ENCODE data around the gene COMMD2.

COMMD2 gene

DNA sequence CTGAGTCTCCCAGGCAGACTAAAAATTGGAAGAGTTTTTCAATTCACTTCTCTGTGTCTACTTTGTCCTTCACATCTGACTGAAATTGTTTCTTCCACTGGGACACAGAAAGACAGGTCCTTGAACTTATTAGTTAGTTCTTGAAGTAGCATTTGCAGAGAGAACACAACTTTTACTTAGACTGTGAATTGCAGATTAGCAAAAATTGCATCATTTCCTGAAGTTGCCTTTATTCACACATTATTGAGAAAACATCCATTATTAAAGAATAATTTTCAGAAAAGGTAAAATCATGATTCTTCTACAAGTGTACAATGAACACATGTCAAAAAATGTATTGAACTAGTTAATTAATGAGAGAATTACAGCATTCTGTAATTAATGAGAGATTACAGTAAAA, 1.4 kb upstream of the COMMD2 start:
- no peak for FAIRE-seq

GRCh38 chr3:149752788-149753136, 473 bp upstream of the COMMD2 start:
- FAIRE-seq = no peak

GRCh38 chr3:149751551-149751950, 738 bp downstream of the COMMD2 start:
- FAIRE-seq = no peak

DNA sequence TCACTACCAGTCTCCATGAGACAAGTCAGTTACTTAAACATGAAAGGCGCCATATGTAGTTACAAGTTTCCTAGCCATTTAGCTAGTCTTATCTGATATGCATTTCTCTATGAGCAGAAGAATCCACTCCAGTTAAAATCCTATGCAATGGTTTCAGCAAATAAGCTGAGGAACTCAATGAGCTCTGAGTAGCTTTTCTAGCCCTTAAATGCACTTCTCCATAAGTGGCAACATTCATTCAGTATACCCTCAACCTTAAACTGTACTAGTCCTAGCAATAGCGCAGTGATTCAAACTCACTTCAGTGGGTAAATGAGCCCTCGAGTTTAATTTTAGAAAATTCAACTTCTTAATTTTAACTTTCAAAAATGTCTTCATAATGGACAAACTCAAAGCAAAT, 7.7 kb downstream of the COMMD2 start:
- no peak for FAIRE-seq

GRCh38 chr3:149744151-149744550, 8.1 kb downstream of the COMMD2 start:
- FAIRE-seq = no peak

DNA sequence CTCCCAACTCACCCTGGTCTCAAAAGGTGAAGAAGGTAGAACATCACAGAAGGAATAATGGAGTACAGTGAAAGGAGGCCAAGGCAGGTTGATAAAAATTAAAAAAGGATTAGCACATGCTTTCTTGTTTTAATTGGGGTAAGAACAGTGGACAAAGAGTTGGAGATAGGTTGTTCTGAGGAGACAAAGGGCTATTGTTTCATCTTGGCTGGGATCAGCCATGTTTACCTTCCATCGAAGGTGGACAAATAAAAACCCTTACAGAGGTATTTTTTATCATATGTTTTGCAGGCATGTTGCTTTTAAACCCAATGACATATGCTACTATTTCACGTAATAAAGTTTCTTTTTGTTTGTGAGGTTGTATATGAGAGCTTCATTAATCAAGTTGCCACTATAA, 12.9 kb downstream of the COMMD2 start:
- no peak for FAIRE-seq

GRCh38 chr3:149738876-149739275, 13.4 kb downstream of the COMMD2 start:
- no peak for FAIRE-seq

- FAIRE-seq = no peak
These were observed 15.4 kb downstream of the COMMD2 start for GRCh38 chr3:149736953-149737205.

- FAIRE-seq = no peak
These were observed 15.9 kb downstream of the COMMD2 start for GRCh38 chr3:149736175-149736952.

DNA sequence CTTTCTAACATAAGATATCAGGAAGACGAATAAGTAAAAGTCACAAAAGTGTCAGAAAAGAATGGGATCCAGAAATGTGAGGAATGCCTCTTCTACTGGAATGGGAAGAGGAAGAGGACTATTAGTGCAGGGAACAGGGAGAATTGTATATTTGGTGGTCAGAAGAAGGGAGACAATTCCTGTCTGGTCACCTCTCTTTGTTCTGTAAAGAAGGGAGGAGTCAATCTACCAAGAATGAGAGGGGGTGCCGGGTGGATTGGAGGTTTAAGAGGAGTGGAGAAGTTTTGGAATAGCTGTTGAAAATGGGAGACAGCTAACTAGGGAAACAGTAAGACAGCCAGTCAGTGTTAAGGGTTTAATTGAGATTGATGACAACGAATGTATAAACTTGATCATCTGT, 20.1 kb downstream of the COMMD2 start:
- FAIRE-seq = no peak

- FAIRE-seq = no peak
These were observed 24.6 kb downstream of the COMMD2 start for GRCh38 chr3:149727656-149728055.

DNA sequence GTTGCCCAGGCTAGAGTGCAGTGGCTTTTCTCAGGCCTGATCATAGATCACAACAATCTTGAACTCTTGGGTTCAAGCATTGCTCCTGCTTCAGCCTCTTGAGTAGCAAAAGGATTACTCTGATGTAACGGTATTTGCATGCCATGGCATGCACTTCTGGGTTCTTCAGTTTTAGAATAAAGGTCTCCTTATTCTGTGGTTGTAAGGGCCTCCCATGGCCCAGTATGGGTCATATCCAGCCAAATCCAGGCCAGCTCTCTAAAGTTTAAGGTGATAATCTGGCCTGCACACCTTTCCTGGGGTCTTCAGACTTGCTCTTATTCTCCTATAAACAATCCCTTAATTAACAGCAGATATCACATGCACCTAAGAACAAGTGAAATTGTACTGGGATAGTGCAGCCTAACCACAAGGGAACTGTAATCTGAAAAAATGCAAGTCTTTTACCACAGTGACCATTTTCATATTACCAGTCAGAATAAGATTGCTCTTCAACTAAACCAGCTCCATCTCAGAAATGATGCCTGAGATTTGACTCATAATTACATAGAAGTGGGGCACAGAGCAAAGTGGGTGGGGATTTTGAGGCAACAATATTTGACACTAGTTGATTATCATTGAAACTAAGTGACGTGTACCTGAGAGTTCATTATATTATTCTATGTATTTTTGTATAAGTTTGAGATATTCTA, 25.4 kb downstream of the COMMD2 start:
- no peak for FAIRE-seq

DNA sequence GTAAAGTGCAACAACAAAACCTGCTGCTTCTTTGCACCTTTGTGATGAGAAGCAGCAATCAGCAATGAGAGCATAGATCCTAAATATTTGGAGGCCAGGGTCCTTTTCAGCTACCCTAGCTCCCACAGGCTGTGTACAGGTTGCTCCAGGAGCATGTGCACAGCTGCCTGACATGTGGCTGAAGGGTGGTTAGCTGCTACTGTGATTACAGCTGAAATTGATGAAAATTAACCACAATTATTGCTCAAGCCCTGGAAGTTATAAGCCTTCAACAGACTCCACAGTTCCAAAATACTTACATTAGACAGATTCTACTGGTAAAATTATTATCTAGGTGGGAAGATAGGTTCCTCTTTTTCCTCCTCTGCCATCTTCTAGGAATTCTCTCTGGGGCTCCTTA, 28.5 kb downstream of the COMMD2 start:
- FAIRE-seq = no peak

DNA sequence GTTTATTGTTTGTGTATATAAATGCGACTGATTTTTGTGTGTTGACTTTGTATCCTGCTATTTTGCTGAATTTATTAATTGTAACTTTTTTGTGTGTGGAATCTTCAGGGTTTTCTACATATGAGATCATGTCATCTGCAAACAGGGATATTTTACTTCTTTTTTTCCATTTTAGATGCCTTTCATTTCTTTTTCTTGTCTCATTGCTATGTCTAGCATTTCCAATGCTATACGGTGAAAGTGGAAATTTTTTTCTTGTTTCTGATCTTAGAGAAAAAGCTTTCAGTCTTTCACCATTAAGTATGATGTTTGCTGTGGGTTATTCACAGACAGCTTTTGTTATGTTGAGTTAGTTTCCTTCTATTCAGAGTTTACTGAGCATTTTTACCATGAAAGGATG, 31.4 kb downstream of the COMMD2 start:
- no peak for FAIRE-seq

- peak; percentile 96 for FAIRE-seq
These were observed 34.8 kb downstream of the COMMD2 start for GRCh38 chr3:149717391-149718056.

GRCh38 chr3:149716984-149717383, 35.3 kb downstream of the COMMD2 start:
- no peak for FAIRE-seq

DNA sequence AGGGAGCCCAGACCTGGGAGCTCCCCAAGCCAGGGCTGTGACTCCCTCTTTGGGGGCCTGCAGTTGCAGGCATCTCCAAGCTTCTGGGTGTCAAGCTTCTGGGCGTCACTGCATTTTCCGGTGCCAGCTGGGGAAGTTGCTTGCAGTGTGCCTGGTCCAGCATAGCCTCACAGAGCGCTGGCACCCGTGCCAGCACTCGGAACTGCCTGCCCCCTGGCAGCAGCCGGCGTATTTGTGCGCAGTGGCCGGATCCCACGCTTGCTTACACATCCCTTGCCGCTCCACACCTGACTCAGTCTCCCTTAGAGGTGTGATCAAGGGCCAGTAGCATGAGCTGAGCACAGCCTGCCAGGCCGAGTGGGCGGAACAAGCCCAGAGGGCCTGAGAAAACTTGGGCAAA, 37.0 kb downstream of the COMMD2 start:
- FAIRE-seq = no peak

GRCh38 chr3:149713730-149714654, 38.3 kb downstream of the COMMD2 start:
- no peak for FAIRE-seq

DNA sequence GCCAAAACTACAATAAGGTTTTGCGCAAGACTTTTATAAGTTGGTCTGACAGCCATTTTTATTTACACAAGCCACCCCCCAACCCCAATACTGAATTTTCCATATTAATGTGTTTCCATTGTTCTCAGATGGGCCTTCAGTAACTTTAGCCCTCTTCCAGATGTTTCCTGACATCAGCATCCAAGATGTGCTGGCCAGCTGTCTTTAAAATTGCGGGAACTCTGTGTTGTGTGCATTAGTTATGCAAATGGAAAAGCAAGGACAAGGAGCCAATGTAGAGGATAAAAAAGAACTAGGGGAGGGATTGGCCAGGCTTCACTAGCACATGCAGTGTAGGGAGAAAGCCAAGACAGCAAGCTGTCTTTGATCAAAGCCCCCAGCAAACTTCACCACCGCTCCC, 45.4 kb downstream of the COMMD2 start:
- no peak for FAIRE-seq

- no peak for FAIRE-seq
These were observed 46.9 kb downstream of the COMMD2 start for GRCh38 chr3:149705416-149705815.

DNA sequence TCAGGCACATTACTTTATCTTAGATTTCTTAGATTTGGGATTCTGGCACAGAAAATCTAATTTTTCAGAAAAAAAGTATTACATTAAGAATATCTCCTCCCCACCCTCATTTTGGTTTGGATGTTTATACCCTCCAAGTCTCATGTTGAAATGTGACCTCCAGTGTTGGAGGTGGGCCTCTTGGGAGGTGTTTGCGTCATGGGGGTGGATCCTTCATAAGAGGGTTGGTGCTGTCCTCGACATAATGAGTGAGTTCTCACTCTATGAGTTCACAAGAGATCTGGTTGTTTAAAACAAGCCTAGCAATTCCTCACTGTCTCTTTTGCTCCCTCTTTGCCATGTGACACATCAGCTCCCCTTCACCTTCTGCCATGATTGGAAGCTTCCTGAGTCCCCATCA, 48.8 kb downstream of the COMMD2 start:
- FAIRE-seq = no peak

DNA sequence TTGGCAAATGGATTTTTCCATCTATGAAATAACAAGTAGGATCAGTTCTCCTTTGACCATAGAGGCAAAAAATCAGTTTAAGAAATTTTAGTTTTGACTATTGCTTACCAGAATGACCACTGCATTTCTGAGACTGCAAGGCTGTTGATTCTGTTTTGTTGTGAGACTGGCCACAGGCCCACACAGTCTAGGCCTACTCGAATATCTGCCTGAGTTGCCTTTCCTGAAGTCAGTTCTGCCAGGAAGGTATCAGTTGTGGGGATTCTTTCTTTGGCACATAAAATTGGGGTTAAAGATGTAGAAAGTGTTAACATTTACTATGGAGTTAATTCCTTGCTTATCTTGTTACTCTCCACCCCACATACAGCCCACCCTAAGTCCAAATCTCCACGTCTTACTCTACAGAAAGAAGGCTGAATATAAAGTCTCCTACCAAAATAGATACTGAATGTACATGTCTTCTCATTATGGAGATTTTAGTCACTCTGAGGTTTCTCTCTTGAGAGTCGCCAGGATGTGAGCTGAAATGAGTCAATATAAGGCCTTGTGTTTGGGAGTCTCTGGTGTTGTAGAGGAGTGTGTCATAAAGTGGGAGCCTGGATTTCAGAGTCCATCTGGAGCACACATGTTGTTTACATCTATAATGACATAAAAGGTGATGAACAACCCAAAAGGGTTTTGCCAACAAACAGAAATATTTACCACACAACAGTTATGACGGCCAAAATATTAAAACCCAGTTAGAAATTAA, 49.4 kb downstream of the COMMD2 start:
- no peak for FAIRE-seq

DNA sequence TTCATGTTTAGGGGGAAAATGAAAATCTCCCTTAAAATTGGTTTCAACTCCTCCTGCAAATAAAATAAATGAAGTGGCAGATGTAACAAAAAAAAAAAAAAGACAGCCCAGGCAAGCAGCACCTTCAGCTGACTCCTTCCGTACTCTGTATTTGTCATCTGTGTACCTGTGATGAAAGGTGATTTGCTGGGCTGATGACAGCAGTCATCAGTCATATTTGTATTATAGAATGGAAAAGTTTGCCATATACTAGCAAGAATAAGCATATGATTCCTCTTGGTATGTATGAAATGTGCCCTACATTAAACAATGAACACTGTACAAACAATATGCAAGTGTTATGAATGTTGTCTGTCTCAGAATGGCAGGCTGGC, 50.3 kb downstream of the COMMD2 start:
- no peak for FAIRE-seq

Data from G401.6 (cell line).